Duodenal mucosa (tissue), 2 donors: ENCODE results near the gene FOXC2.

Experiments
- H3K27ac ChIP-seq: one replicate; pipeline ENCODE4 v1.7.0; 2013; ENCODE audit warnings: low read depth, low read length
- H3K27me3 ChIP-seq, 2 donors: one replicate each; pipeline ENCODE4 v1.7.0; 2013; ENCODE audit warnings: low read length in 2 of 2, control low read depth in 1 of 2; ENCODE audit not compliant: insufficient read depth in 2 of 2, control insufficient read depth in 1 of 2
- H3K36me3 ChIP-seq, 2 donors: one replicate each; pipeline ENCODE4 v1.7.0; 2013; ENCODE audit warnings: low read length in 2 of 2, control low read depth in 1 of 2; ENCODE audit not compliant: insufficient read depth in 2 of 2, control insufficient read depth in 1 of 2
- H3K4me1 ChIP-seq, 2 donors: one replicate each; pipeline ENCODE4 v1.7.0; 2013; ENCODE audit warnings: low read length in 2 of 2, control low read depth in 1 of 2; ENCODE audit not compliant: insufficient read depth in 2 of 2, control insufficient read depth in 1 of 2
- H3K4me3 ChIP-seq, 2 donors: one replicate each; pipeline ENCODE4 v1.7.0; 2013; ENCODE audit warnings: low read length in 2 of 2, low read depth in 1 of 2
- H3K9ac ChIP-seq, 2 donors: one replicate each; pipeline ENCODE4 v1.7.0; 2013; ENCODE audit warnings: low read length in 2 of 2, low read depth in 1 of 2
- H3K9me3 ChIP-seq, 2 donors: one replicate each; pipeline ENCODE4 v1.7.0; 2013; ENCODE audit warnings: low read length in 2 of 2, control low read depth in 1 of 2; ENCODE audit not compliant: control insufficient read depth in 1 of 2

Gene FOXC2

DNA sequence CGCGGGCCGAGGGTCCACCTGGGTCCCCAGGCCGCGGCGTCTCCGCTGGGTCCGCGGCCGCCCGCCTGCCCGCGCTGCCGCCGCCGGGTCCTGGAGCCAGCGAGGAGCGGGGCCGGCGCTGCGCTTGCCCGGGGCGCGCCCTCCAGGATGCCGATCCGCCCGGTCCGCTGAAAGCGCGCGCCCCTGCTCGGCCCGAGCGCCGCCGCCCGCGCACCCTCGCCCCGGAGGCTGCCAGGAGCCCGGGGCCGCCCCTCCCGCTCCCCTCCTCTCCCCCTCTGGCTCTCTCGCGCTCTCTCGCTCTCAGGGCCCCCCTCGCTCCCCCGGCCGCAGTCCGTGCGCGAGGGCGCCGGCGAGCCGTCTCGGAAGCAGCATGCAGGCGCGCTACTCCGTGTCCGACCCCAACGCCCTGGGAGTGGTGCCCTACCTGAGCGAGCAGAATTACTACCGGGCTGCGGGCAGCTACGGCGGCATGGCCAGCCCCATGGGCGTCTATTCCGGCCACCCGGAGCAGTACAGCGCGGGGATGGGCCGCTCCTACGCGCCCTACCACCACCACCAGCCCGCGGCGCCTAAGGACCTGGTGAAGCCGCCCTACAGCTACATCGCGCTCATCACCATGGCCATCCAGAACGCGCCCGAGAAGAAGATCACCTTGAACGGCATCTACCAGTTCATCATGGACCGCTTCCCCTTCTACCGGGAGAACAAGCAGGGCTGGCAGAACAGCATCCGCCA is 504 bp downstream of the FOXC2 start:
- Histone ChIP-seq H3K4me1 (peaks cover 5 to 8% of the 10 kb centered on the region in 2 donors), H3K27ac (no peak overlapping the region), H3K9me3 (no peaks in the 10 kb centered on the region), H3K27me3 (peaks cover 64 to 69% of the 10 kb centered on the region in 2 donors), H3K9ac (no peak overlapping the region), H3K36me3 (no peaks in the 10 kb centered on the region), H3K4me3 (no peak overlapping the region)

DNA sequence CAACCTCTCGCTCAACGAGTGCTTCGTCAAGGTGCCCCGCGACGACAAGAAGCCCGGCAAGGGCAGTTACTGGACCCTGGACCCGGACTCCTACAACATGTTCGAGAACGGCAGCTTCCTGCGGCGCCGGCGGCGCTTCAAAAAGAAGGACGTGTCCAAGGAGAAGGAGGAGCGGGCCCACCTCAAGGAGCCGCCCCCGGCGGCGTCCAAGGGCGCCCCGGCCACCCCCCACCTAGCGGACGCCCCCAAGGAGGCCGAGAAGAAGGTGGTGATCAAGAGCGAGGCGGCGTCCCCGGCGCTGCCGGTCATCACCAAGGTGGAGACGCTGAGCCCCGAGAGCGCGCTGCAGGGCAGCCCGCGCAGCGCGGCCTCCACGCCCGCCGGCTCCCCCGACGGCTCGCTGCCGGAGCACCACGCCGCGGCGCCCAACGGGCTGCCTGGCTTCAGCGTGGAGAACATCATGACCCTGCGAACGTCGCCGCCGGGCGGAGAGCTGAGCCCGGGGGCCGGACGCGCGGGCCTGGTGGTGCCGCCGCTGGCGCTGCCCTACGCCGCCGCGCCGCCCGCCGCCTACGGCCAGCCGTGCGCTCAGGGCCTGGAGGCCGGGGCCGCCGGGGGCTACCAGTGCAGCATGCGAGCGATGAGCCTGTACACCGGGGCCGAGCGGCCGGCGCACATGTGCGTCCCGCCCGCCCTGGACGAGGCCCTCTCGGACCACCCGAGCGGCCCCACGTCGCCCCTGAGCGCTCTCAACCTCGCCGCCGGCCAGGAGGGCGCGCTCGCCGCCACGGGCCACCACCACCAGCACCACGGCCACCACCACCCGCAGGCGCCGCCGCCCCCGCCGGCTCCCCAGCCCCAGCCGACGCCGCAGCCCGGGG is 1.3 kb downstream of the FOXC2 start:
- Histone ChIP-seq H3K36me3 (no peaks in the 10 kb centered on the region), H3K27ac (no peak overlapping the region), H3K9me3 (no peaks in the 10 kb centered on the region), H3K4me1 (peaks cover 5 to 8% of the 10 kb centered on the region in 2 donors), H3K9ac (no peak overlapping the region), H3K4me3 (no peak overlapping the region), H3K27me3 (peaks cover 71 to 75% of the 10 kb centered on the region in 2 donors)

DNA sequence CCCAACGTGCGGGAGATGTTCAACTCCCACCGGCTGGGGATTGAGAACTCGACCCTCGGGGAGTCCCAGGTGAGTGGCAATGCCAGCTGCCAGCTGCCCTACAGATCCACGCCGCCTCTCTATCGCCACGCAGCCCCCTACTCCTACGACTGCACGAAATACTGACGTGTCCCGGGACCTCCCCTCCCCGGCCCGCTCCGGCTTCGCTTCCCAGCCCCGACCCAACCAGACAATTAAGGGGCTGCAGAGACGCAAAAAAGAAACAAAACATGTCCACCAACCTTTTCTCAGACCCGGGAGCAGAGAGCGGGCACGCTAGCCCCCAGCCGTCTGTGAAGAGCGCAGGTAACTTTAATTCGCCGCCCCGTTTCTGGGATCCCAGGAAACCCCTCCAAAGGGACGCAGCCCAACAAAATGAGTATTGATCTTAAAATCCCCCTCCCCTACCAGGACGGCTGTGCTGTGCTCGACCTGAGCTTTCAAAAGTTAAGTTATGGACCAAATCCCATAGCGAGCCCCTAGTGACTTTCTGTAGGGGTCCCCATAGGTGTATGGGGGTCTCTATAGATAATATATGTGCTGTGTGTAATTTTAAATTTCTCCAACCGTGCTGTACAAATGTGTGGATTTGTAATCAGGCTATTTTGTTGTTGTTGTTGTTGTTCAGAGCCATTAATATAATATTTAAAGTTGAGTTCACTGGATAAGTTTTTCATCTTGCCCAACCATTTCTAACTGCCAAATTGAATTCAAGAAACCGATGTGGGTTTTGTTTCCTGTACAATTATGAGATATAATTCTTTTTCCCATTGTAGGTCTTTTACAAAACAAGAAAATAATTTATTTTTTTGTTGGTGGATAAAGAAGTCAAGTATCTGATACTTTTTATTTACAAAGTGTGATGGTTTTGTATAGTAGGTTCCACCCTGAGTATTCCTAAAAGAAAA is 2.3 kb downstream of the FOXC2 start:
- Histone ChIP-seq H3K27me3 (peaks cover 80 to 84% of the 10 kb centered on the region in 2 donors), H3K9ac (no peak overlapping the region), H3K27ac (no peak overlapping the region), H3K4me3 (no peak overlapping the region), H3K36me3 (no peaks in the 10 kb centered on the region), H3K9me3 (no peaks in the 10 kb centered on the region), H3K4me1 (peaks cover 3 to 5% of the 10 kb centered on the region in 2 donors)

DNA sequence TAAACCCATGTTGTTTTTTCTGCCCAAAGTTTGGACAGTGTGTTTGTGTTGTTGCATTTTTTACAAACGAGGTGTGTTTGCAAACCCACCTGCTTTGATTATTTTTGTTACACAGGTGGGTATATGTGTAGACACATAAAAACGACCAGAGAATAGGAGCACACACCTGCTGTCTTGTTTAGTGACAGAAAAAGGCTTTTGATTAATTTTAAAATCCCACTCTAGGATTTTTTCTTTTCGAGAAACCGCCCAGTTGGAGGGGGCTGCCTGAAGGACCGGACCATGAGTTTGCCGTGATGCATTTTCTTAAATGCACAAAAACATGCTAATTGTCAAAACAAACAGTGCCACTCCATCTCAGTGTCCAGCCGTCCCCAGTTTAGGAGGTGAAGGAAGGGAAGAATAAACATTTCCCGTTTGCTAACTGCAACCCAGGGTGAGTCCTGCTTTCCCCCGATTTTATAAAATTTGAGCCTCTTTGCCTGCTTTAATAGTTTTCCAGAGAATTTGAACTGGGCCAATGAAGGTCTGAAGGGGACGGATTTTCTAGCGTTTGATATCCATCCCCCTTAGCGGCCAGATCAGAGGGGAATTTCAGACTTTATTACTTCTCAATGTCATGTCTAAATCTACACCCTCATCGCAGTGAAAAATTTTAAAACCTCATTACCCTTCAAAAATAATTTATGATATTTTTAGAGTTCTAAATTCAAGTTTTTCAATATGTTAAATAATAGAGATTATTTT is 3.2 kb downstream of the FOXC2 start:
- H3K36me3 ChIP-seq = no peaks in the 10 kb centered on the region
- H3K27me3 ChIP-seq = peaks cover 80 to 84% of the 10 kb centered on the region in 2 donors
- no peak overlapping the region for H3K4me3 ChIP-seq
- no peaks in the 10 kb centered on the region for H3K4me1 ChIP-seq
- H3K9me3 ChIP-seq = no peaks in the 10 kb centered on the region
- H3K9ac ChIP-seq = no peak overlapping the region
- H3K27ac ChIP-seq = no peak overlapping the region

DNA sequence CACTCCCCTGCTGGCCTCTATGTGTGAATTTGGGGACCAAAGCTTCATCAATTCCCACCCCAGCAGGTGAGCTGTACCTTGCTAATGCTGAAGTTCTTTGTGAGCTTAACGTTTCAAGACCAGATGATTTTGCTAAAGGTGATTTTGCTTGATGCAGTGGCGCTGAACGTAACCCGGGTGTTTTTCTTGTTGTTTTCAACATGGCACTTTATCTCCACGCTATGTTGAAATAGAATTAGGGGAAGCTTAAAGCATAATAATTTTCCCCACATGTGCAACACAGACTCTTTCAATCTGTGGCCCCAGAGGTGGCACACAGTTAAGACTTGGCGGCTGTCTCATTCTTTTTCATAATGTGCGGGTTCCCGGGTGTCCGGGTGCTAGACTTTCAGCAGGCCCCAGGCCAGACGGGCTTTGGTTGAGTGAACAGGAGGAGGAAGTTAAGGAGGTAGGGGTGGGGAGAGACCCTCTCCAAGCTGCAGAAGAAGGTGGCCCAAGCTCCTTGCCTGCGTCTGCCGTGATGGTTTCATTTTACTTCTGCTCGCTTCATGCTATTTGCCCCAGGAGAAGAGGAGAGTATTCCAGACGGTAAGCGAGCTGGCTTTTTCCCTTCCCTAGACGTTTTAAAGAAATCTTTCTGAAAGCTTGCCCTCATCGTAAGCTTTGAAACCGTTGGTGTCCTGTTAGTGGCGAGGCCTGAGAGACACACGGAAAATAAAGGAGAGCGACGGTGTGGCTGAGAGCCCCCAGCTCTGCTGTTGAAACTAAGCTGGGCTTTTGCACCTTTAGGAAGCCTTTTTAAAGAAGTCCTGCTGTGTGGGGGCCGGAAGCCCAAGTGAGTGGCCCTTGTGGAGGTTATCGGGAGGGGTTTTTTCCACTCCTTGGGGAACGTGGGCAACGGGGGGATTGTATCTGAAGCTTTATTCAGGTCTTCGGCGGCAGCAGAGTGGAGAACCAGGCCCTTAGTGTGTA is 4.2 kb downstream of the FOXC2 start:
- Histone ChIP-seq H3K9ac (no peak overlapping the region), H3K4me3 (no peak overlapping the region)

DNA sequence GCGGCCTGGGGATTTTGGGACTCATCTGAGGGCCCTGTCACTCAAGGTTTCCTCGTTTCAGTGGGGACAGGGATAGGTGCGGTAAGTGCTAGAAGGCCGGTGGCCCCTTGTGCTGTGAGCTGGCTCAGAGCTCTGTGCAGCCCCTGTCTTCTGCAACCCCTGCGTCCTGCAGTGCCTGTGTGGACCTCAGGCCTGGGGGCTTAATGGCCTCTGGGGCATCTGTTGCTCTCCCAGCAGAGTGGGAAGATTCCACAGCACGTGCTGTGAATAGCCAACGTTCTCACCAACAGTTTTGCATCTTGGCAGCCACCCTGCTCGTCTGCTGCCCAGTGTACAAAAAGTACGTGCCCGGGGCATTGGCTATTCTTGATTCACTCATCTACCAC is 4.9 kb downstream of the FOXC2 start:
- Histone ChIP-seq H3K4me1 (peaks cover 0 to 4% of the 10 kb centered on the region in 2 donors), H3K36me3 (no peaks in the 10 kb centered on the region), H3K27me3 (peaks cover 76 to 77% of the 10 kb centered on the region in 2 donors), H3K27ac (no peak overlapping the region), H3K9ac (no peak overlapping the region), H3K9me3 (no peaks in the 10 kb centered on the region), H3K4me3 (no peak overlapping the region)

More for the DNA sequence above, 4.2 kb downstream of the FOXC2 start:
- no peaks in the 10 kb centered on the region for H3K4me1 ChIP-seq
- no peak overlapping the region for H3K27ac ChIP-seq
- no peaks in the 10 kb centered on the region for H3K36me3 ChIP-seq
- H3K9me3 ChIP-seq = no peaks in the 10 kb centered on the region
- H3K27me3 ChIP-seq = peaks cover 77% of the 10 kb centered on the region in 2 donors

DNA sequence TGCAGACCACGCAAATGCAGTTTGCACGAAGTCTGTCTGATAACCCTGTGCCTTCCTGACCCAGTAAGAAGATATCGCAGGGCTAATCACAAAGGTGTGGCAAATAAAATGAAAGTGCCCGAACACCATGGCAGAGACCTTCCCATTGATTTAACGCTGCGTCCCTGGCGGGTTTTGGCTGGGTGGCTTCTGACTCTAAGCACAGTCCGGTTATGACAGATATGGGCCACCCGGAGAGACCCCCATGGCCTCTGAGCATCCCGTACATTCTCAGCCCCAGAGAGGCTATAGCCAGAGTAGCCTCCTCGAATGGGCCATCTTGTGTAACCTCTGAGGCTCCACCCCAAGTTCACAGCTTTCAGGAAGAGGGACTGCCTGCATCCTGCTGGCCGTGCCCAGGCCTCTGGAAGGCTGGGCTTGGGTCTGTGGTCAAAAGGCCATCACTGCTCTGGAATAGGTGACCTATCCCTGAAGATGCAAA is 5.5 kb downstream of the FOXC2 start:
- Histone ChIP-seq H3K27me3 (peaks cover 82% of the 10 kb centered on the region in 2 donors), H3K9me3 (no peaks in the 10 kb centered on the region), H3K27ac (no peak overlapping the region), H3K4me1 (peaks cover 0 to 4% of the 10 kb centered on the region in 2 donors), H3K36me3 (no peaks in the 10 kb centered on the region), H3K4me3 (no peak overlapping the region), H3K9ac (no peak overlapping the region)

DNA sequence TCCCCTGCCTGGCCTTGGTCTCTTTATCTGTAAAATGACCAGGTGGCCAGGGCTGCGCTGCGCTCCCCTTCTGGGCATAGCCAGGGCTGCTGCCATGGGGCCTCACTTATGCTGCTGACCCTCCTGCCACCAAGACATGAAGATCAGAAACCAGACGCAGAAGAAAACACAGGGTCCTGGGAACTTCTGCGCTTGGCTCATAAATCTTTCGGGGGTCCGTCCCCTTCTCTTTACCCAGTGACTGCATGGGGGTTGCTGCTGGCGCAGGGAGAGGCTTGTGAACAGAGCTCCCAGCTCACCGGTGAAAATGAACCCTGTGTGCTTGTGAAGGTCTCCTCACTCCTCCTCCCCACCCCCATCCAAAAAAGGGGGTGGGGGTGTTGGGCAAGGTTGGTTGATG is 6.0 kb downstream of the FOXC2 start:
- Histone ChIP-seq H3K27me3 (peaks cover 82% of the 10 kb centered on the region in 2 donors), H3K9ac (no peak overlapping the region)

More for the DNA sequence above, 6.0 kb downstream of the FOXC2 start:
- Histone ChIP-seq H3K9me3 (no peaks in the 10 kb centered on the region), H3K36me3 (no peaks in the 10 kb centered on the region), H3K4me3 (no peak overlapping the region), H3K4me1 (peaks cover 0 to 4% of the 10 kb centered on the region in 2 donors), H3K27ac (no peak overlapping the region)
